Right renal cortex interstitium (tissue), 3 donors: ENCODE measurements around the gene TPM4. TPM values are rescaled to one million over a fixed set of nuclear protein-coding genes. Genes with fewer than 3 reads are reported as not detected.
"Not testable (repeated sequence)": the region's sequence is repeated elsewhere in the genome, so short reads cannot be mapped to it uniquely, and the experiment has no call there.

Experiments
- DNase-seq, 3 donors: peaks; one replicate each; pipeline ENCODE4 v3.0.0-alpha.2; 2013; ENCODE audit warnings: low read depth in 3 of 3, low spot score in 2 of 3
- polyA plus RNA-seq, 3 donors: library from polyadenylated mRNA; unstranded; fragments of 120-200 nt; gene quantifications; one replicate each; pipeline ENCODE4 v1.2.1, GENCODE V29; 2013; ENCODE audit not compliant: insufficient read length in 3 of 3

TPM4 gene
- polyA plus RNA-seq: 100 to 1,000 TPM; 515 to 565 (median 554) TPM

DNA sequence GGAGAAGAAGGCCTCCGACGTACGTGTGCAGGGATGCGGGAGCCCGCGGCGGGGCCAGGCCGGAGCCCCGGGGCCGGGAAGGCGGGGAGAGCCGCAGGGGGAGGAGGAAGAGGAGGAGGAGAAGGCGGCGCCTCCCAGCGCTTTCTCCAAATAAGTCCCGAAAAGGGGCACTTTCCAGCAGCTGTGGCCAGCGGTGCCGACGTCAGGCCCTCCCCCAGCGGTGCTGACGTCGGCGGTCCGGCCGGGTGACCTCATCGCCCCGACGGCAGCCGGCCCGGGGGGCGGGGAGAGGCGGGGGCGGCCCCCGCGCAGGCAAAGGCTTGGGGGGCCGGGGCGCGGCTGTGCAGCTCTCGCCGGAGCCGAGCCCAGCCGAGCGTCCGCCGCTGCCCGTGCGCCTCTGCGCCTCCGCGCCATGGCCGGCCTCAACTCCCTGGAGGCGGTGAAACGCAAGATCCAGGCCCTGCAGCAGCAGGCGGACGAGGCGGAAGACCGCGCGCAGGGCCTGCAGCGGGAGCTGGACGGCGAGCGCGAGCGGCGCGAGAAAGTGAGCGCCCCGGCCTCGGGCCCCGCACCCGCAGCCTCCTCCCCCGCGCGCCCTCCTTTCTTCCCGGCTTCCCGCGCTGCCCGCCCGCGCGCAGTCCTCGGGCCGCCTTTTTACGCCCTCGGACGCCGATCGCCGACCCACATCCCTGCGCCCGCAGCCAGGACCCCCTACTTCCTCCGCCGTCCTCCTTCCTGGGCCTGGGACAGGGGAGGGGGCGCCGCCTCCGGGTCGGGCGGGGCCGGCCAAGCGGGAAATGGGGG, at the start of gene TPM4:
TSS of gene TPM4 (plus strand) at position 342 of the 804 bp plus-strand sequence. CDS start at position 413, 71 bp downstream.
- DNase-seq: peak in 2 of 3 donors; percentile 84 to 87

DNA sequence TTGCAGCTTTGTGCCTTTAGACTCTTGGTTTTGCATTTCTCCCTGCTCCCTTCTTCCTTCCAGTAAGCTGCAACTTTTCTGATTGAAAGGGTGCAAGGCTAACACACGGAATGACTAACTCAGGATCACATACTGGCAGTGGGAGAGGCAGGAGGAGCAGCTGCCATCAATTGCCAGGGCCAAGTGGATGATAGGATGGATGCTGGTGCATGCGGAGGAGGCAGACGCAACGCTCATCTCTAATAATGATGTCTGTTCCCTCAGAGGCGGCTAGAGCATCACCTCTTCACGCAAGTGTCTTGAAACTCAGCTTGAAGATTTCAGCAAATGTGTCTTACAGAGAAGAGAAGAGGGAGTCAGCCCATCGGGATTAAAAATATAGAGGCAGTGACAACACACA, 49.5 kb upstream of the TPM4 start:
- DNase-seq: no peak

DNA sequence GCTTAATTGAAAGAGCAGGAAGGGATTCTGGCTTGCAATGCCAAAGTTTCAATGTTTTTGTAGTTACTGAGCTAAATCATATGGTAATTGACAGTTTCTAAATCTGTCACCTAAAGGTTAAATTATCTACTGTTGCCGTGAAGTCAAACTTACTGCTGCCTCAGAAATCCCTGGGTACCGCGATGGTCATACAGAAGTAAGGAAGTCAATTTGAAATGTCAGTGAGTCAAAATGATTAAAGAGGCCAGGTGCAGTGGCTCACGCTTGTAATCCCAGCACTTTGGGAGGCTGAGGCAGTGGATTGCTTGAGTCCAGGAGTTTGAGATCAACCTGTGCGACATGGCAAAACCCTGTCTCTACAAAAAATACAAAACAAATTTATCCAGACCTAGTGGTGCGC, 48.8 kb upstream of the TPM4 start:
- DNase-seq: no peak

DNA sequence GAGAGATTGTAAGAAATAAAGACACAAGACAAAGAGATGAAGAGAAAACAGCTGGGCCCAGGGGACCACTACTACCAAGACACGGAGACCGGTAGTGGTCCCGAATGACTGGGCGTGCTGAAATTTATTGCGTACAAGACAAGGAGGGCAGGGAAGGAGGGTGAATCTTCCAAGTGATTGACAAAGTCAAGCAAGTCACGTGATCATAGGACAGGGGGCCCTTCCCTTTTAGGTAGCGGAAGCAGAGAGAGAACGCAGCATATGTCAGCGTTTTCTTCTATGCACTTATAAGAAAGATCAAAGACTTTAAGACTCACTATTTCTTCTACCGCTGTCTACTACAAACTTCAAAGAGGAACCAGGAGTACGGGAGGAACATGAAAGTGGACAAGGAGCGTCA, 46.1 kb upstream of the TPM4 start:
- DNase-seq: not testable (repeated sequence)

DNA sequence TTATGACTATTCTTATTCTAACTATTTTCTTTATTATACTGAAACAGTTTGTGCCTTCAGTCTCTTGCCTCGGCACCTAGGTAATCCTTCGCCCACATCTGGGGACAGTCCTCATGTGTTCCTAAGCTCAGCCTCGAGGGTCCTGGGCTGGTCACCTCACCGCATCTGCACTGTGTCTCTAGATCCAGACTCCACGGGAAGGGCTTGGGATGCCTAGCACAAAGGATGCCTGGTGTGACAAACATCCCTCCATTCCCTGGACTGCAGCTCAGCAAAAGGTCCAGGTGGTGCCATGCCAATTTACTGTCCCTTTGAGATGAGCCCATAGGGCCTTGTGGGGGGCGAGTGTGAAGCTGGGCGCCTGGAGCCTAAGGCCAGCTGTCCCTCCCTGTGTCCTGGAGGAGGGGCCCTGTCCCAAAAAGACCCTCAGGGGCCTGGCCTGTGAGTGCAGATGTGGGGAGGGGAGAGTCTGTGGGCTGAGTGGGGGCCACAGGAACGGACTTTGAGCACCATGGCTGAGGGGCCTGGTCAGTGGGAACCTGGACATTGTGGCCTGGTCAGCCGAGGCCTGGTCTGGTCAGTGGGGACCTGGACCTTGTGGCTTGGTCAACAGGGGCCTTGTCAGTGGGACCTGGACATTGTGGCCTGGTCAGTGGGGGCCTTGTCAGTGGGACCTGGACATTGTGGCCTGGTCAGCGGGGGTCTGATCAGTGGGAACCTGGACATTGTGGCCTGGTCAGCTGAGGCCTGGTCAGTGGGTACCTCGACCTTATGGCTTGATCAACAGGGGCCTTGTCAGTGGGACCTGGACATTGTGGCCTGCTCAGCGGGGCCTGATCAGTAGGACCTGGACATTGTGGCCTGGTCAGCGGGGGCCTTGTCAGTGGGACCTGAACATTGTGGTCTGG, 45.1 kb upstream of the TPM4 start:
- DNase-seq: no peak

DNA sequence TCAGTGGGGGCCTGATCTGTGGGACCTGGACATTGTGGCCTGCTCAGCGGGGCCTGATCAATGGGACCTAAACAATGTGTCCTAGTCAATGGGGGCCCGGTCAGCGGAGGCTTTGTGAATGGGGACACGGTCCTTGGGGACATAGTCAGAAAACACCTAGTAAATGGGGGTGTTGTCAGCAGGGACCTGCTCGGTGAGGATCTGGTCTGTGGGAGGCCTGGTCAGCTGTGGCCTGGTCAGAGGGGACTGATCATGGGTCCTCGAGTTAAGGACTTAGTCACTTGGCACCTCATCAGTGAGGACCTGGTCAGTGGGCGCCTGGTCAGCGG, 44.5 kb upstream of the TPM4 start:
- DNase-seq: no peak

DNA sequence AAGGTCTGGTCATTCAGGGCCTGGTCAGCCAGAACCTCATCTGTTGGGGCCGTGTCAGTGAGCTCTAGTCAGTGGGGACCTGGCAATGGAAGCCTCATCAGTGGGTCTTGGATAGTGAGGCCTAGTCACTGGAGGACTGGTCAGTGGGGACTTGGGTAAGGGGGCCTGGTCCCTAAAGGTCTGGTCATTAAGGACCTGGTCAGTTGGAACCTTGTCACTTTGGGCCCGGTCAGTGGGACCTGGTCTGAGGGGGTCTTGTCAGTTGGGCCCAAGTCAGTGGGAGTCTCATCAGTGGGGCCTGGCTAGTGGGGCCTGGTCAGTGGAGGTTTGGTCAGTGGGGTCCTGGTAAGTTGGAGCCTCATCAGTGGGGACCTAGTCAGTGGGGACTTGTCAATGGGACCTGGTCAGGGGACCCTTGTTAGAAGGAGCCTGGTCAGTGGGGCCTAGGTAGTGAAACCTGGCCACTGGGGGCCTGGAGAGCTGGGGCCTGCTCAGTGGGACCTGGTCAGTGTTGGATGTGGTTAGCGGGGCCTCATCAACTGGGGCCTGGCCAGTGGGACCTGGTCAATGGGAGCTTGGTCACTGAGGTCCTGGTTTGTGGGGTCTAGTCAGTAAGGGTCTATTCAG, 43.7 kb upstream of the TPM4 start:
- no peak for DNase-seq

DNA sequence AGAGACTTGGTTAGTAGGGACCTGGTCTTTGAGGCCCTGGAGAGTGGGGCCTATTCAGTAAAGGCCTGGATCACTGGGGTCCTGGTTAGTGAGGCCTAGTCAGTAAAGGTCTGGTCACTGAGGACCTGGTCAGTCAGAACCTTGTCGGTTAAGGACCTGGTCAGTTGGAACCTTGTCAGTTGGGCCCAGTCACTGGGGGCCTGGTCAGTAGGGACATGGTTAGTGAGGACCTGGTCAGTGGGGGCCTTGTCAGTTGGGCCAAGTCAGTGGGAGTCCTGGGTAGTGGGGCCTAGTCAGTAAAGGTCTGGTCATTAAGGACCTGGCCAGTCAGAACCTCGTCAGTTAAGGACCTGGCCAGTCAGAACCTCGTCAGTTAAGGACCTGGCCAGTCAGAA, 43.2 kb upstream of the TPM4 start:
- no peak for DNase-seq

DNA sequence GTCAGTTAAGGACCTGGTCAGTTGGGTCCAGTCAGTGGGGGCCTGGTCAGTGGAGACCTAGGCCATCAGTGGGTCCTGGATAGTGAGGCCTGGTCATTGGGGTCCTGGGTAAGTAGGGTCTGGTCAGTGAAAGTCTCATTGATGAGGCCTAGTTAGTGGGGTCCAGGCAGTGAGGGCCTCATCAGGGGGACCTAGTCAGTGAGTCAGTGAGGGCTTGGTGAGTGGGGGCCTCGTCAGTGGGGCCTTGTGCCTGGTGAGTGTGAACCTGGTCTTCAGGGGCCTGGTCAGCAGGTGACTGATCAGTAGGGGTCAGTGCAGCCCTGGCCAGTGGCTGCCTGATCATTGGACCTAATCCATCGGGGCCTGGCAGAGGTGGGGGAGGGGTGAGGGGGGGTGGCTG, 42.6 kb upstream of the TPM4 start:
- no peak for DNase-seq

DNA sequence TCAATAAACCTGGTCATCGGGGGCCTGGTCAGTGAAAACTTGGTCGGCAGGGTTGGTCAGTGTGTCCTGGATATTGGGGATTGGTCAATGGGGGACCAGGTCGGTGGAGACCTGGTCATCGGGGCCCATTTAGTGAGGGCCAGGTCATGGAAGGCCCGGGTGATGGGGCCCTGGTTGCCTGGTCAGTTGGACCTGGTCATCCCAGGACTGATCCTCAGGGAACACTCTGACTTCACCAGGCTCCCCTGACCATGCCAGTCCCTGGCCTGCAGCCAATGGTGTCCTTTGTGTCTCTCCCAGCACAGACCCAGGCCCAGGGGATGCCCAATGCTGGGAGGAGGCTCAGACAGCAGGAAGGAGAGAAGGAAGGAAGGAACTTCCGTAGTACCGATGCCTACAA, 42.1 kb upstream of the TPM4 start:
- no peak for DNase-seq

DNA sequence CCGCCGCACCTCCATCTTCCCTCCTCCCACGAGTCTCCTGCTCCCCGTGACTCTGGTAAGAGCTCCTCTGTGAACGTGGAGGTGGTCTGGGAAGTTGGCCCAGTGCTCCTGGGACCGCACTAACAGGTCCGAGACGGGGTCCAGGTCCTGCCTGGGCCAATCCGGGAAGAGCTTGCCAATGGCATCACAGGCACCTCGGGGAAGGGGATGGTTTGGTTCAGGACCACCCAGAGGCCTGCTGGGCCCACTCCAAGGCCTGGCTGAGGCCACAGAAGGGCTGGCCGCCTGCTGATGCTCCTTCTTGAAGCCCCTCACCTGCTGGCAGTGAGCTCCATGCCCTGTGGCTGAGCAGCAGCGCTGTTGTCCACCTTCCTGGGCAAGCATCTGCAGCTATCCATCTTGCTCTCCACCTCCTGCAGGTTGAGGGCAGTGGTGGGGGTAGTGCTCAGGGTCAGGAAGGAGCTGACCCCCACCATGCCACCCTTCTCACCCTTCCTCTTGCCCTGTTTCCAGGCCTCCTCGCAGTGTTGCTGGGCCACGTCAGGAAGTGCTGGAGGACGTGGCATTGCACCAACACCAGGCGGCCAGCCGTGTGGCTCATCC, 41.2 kb upstream of the TPM4 start:
- DNase-seq: no peak

DNA sequence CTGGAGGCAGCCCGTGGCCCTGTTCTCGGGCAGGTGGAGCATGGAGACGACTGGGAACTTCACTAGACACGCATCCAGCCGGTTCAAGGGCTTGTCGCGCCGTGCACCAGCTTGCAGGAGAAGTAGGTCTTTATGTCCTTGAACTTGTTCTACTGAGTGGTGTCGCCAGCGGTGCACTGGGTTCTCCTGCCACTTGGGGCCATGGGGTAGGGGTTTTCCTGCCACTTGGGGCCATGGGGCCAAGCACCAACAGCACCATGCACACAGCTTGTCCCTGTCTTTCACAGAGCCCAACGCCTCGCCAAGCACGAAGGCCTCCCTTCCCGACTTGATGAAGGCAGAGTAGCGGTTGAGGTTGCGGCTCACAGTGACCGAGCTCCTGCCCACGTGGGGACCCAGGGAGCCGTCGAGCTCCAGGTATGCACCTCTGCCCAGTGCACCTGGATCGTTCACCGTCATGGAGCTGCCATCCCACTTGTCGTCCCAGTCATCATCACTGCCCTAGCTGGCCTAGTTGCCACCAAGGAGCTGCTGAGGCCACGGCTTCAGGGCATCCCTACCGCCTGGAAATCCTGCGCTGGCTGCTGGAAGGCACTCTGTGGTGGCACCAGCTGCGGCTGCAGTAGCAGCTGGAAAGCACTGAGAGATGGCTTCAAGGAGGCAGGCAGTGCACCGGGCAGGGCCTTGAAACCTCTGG, 40.5 kb upstream of the TPM4 start:
- DNase-seq: no peak

DNA sequence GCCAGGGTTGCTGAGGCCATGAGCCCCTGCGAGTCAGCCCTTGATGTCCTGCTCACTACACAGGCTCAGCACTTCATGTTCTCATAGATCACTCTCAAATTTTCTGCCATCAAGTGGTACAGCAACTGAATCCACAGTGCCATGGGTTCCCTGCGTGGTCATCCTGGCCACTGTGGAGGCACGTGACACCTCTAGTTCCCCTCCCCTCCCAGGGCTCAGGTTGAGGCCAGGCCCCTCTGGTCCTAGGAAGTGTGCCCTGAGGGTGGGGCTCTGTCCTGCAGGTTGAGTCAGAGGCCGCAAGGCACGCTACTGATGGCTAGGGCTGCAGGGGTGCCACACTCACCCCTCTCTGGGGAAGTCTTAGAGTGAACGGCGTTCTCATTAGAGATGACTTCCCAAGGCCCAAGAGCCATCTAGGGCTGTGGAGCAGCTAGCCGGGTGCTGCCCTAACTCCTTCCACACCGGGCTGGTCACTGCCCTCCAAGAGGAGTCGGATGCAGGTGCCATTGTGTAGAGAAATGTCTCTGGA, 39.8 kb upstream of the TPM4 start:
- DNase-seq: no peak

DNA sequence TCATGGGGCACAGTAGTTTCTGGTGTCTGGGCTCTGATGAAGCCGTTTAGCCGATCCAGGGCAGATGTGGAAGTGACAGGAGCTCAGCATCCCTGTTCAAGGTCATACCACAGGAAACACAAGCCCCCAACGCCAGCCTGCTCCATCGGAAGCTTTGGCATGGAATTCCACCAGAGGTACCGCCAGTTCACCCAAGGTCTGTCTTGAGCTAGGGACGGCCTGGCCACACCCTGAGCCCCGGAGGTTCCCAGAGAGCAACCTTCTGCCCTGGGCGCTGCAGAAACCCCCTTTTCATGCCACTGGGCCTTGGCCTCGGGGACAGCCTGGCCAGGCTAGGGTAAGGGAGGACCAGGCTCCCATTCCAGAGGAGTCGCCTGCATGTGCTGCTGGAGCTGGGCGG, 39.4 kb upstream of the TPM4 start:
- DNase-seq: no peak

DNA sequence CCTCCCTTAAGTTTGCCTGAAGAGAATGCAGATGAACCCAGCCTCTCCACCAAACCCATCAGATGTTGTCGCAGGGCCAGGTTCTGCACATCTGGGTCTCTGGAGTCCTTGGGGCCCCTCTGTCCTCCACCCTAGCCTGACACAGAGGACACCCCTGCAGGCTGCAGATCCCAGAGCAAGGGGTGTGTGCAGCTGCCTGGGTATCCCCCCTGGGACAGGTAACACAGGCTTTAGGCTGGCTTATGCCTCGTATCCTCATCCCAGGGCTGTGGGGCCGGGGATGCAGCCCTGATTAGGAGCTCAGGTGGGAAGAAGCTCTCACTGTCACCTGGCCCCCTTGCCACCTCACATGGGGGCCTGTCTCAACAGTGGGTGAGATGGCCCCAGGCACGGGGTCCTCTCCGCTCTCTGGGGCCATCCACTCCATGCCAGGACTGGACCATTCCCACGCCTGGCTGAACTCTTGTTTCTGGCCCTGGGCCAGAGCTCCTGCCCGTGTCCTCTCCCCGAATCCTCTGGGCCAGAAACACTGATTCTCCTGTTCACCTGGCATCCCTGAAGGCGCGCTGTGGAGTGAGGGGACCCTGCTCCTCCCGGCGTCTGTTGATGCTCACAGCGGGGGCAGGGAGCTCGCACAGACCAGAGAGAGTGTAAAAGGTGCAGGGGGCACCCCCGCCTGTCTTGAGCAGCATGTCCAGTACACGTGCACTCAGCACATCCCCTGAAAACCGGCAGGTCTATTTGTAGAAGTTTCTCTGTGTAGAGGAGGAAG, 38.7 kb upstream of the TPM4 start:
- DNase-seq: no peak

DNA sequence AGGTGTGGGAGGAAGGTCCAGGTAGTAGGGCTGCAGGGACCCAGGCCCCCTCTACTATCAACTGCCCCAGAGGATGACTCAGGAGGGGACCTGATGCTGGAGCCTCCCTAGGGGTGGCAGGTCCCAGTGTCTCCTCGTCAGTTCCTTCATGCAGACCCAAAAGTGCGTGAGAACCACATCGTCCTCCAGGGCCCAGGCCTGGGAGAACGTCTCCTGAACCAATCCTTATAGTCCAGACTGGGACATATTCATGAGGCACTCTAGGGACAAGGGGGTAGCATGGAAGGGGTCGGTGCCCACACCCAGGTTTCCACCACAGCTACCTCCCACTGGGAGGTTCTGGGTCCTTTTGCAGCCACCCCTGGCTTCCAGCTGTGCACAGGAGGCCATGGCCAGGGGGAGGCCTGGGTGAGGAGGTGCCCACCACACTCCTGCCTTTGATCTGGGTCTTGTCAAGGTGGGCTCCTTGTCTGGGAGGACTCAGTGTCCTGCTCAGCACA, 38.0 kb upstream of the TPM4 start:
- DNase-seq: no peak

DNA sequence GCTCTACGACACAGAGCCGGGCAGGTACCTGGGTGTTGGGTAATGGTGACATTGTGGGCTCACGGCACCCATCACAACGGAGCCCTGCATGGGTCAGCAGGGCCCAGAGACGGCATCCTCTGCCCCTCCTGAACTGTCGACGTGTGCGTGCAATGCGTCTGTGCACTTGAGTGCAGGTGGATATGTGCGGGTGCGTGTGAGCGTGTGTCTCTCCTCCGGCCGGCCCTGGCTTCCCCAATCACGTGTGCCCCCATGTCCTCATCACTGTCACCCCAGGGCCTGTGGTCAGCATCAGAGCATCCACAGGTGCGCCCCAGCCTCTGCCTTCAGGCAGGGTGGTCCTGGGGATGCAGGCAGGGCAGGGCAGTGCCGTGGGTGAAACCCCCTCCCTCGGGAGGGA, 37.2 kb upstream of the TPM4 start:
- DNase-seq: no peak

DNA sequence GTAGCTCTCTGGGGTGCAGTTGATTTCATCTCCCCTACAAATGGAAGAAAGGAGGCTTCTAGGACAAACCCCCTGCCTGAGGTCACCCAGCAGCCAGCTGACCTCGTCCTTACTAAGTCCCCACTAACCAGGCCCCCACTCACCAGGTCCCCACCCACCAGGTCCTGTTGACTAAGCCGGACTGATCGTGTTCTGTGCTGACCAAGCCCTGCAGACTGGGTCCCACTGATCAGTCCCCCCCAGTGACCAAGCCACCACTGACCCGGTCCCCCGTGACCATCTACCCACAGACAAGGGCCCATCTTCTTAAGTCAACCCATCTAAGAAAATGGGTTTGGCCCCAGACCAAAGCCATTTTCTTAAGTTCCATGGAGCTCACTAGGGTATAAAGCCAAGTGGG, 36.8 kb upstream of the TPM4 start:
- DNase-seq: no peak

DNA sequence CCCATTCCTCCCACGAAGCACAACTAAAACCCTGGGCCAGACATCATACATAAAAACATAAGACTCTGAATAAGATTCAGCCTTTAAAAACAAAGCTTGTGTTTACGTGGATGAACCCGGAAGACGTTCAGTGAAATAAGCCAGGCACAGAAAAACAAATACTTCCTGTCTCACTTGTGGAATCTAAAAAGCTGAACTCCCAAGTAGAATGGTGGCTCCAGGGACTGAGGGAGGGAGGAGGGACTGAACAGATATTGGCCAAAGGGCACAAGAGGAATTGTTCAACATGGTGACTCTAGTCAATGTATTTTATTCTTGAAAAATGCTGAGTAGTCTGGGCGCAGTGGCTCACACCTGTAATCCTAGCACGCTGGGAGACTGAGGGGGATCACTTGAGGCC, 35.7 kb upstream of the TPM4 start:
- no peak for DNase-seq
